Measurements from ENCODE around the gene PAK5.

Gene PAK5

GRCh38 chr20:9741996-9742395 lies 96.9 kb downstream of the PAK5 start:
- no peak overlapping the region for H3K4me3 ChIP-seq (ENCODE audit: low read length)
- TF ChIP-seq, protein P1, sequence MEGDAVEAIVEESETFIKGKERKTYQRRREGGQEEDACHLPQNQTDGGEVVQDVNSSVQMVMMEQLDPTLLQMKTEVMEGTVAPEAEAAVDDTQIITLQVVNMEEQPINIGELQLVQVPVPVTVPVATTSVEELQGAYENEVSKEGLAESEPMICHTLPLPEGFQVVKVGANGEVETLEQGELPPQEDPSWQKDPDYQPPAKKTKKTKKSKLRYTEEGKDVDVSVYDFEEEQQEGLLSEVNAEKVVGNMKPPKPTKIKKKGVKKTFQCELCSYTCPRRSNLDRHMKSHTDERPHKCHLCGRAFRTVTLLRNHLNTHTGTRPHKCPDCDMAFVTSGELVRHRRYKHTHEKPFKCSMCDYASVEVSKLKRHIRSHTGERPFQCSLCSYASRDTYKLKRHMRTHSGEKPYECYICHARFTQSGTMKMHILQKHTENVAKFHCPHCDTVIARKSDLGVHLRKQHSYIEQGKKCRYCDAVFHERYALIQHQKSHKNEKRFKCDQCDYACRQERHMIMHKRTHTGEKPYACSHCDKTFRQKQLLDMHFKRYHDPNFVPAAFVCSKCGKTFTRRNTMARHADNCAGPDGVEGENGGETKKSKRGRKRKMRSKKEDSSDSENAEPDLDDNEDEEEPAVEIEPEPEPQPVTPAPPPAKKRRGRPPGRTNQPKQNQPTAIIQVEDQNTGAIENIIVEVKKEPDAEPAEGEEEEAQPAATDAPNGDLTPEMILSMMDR (conservative IDR thresholded peaks at IDR 0.05; ENCODE audit: low read length), result no peak
- no peak for DNase-seq (ENCODE audit: low read depth)

GRCh38 chr20:9740486-9740885 lies 98.4 kb downstream of the PAK5 start:
- DNase-seq (ENCODE audit: low read depth), result no peak
- H3K4me3 ChIP-seq (ENCODE audit: low read length), result no peak overlapping the region
- TF ChIP-seq, protein P1 (conservative IDR thresholded peaks at IDR 0.05; ENCODE audit: low read length), result no peak

GRCh38 chr20:9739991-9740390 lies 98.9 kb downstream of the PAK5 start:
- TF ChIP-seq, protein P1 (conservative IDR thresholded peaks at IDR 0.05; ENCODE audit: low read length), result no peak

GRCh38 chr20:9736373-9736772 lies 102.5 kb downstream of the PAK5 start:
- no peak overlapping the region for H3K4me3 ChIP-seq (ENCODE audit: low read length)
- TF ChIP-seq, protein P1 (conservative IDR thresholded peaks at IDR 0.05; ENCODE audit: low read length), result no peak
- no peak for DNase-seq (ENCODE audit: low read depth)

More at GRCh38 chr20:9739991-9740390, 98.9 kb downstream of the PAK5 start:
- no peak overlapping the region for H3K4me3 ChIP-seq (ENCODE audit: low read length)
- DNase-seq (ENCODE audit: low read depth), result no peak

DNA sequence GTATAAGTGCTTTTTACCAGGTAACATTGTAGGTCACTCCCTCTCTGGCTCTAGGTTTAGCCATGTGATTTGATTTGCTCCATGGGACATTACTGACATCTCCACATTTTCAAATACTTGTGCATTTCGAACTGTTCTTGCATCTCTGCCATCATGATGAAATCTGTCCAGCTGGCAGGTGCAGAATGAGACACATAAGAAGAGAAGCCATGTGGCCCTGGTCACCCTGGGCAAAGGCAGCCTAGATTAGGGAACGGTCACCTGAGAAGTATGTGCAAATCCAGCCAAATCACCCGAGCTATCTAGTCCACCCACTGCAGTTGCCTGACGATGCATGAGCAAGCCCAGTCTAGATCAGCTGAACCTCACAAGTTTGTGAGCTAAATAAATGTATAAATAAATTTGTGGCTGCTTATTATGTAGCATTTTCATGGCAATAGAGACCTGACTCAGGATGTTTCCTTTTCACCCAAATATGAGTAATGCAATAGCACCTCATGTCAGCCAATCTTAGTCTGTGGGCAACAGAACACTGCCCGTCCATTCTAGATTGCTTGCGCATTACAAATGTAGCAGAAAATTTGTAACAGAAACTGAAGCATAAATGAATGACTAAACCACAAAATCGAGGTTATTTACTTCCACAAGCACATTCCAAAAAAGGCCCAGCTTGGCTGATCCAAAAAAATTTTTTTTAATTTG lies 115.2 kb downstream of the PAK5 start:
- H3K4me3 ChIP-seq (ENCODE audit: low read length), result no peak overlapping the region
- TF ChIP-seq, protein P1 (conservative IDR thresholded peaks at IDR 0.05; ENCODE audit: low read length), result no peak
- no peak for DNase-seq (ENCODE audit: low read depth)

GRCh38 chr20:9711872-9712271 lies 127.0 kb downstream of the PAK5 start:
- TF ChIP-seq, protein P1 (conservative IDR thresholded peaks at IDR 0.05; ENCODE audit: low read length), result no peak
- DNase-seq (ENCODE audit: low read depth), result no peak
- H3K4me3 ChIP-seq (ENCODE audit: low read length), result no peak overlapping the region

DNA sequence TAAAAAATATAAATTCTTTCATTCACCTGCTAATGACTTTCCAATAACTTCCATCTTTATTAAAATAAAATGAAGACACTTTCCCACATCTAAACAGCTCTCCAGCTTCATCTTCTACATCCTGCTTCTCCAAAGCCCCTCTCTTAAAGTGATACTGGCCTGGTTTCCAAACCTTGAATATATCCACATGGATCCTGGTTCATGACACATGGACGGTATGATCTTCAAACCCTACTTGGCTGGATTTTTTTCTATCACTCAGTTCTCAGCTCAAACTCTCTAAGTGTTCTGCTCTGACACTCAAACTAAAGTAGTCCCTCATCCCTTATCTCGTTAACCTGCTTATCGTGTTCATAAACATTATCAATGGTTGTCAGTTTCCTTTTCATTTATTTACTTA lies 128.2 kb downstream of the PAK5 start:
- DNase-seq (ENCODE audit: low read depth), result no peak

More for the DNA sequence above, 128.2 kb downstream of the PAK5 start:
- no peak overlapping the region for H3K4me3 ChIP-seq (ENCODE audit: low read length)
- TF ChIP-seq, protein P1 (conservative IDR thresholded peaks at IDR 0.05; ENCODE audit: low read length), result no peak
